PC-3 (cell line): ENCODE measurements around the gene CLN3.

Source experiments
- CTCF ChIP-seq: fragments of 300-600 bp; sonication (generic); conservative IDR thresholded peaks from 2 replicates; pipeline ENCODE4 v1.5.1; 2017; ENCODE audit warnings: antibody characterized with exemption, low read depth, mild to moderate bottlenecking, low read length
- EZH2 ChIP-seq: fragments of 300-600 bp; sonication (generic); IDR thresholded peaks from one replicate; pipeline ENCODE4 v1.6.1; 2017; ENCODE audit warnings: antibody characterized with exemption, mild to moderate bottlenecking, low read length; ENCODE audit not compliant: unreplicated experiment

- TF ChIP-seq CTCF (no peak), EZH2 (no peak)
These were observed 30.9 kb upstream of the CLN3 start for GRCh38 chr16:28522792-28523191.
